Measurements from ENCODE around the gene SLC39A2.
A peak's percentile ranks its signal among the peaks of the same experiment; 100 is the strongest.
"Not testable (repeated sequence)": the region's sequence is repeated elsewhere in the genome, so short reads cannot be mapped to it uniquely, and the experiment has no call there.

Gene SLC39A2

DNA sequence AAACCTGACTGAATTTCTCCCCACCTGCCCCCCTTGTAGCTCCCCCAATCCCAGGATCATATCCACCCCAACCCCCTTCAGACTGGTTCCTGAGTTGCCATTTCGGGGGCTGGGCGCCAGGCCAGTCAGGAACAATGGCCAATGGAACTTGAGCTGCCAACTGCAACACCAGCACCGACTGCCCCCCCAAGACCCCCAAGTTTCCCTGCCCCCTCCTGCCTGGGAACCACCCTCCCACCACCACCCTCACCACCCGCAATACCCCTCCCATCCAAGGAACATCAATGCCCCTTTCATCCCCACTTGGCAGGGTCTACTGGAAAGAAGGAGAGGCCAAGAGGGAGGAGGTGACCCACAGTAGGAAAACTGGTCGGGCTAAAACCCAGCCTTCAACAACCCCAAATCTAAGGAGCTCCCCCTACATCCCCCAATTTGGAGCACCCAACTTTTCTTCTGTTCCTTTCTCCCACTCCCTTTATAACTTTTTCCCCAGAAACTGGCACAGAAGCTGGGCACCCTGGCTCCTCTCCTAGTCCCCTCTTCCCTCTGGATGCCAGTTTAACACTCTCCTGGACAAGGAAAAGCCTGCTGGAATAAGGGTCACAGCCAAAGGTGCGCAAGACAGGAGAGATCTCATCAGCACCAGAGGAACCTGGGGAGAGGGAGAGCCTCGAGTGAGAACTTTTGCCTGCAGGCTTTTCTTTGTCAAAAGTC is 27.3 kb downstream of the SLC39A2 start:
- DNase-seq = no peak

GRCh38 chr14:21026988-21027315 is 27.9 kb downstream of the SLC39A2 start:
- DNase-seq = no peak

DNA sequence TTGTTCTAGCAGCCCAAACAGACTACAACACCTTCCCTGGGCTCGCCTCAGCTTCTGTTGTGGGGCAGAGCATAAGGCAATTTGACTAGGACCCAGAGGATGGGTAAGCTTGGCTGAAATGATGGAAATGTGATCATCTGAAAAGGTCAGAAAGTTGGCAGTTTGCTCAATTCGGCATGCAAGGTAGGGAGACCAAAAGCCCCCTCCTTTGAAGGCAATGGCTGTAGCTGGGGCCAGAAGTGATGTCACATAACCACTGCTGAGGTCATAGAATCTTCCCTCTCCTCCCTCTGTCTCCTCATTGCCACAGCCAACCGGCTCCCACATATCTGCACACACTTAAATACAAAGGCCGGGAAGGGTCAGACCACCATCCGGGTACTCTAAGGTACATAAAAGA is 30.8 kb downstream of the SLC39A2 start, which contains the start of gene TPPP2:
Gene TPPP2 (plus strand): TSS at position 301 of the 400 bp plus-strand sequence. CDS start 365 bp downstream, outside the sequence.
- no peak for DNase-seq

GRCh38 chr14:21030531-21030930 is 31.4 kb downstream of the SLC39A2 start:
- no peak for DNase-seq

GRCh38 chr14:21032326-21033132 is 33.4 kb downstream of the SLC39A2 start:
- no peak for DNase-seq

GRCh38 chr14:21033133-21033698 is 34.1 kb downstream of the SLC39A2 start:
- DNase-seq = no peak

DNA sequence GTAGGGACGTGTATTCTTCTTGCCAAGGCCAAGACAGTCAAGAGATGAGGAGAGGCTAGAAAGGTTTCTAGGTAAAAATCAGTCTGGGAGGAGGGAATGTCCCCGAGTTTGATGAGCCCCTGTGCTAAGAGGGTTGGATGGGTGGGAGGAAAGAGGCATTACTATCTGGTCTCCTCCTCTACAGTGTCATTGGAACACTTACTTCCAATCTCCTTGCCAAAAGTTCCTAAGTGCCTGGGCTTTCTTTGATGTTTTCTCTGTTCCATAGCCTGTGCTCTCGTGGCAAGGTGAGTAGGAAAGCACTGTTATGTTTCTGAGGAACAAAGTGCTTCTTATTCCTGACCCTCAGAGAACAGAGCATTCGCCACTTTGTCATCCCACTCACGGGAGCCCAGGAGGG is 35.6 kb downstream of the SLC39A2 start, which contains the start of gene RNASE13:
Gene RNASE13 (minus strand): TSS at position 101 of the 400 bp plus-strand sequence. CDS start 519 bp downstream, outside the sequence.
- no peak for DNase-seq

GRCh38 chr14:21036751-21037150 is 37.7 kb downstream of the SLC39A2 start:
- DNase-seq = no peak

GRCh38 chr14:21037156-21037555 is 38.1 kb downstream of the SLC39A2 start:
- no peak for DNase-seq

GRCh38 chr14:21038441-21039422 is 39.6 kb downstream of the SLC39A2 start:
- no peak for DNase-seq

GRCh38 chr14:21039585-21040369 is 40.7 kb downstream of the SLC39A2 start:
- peak in 1 of 2 experiments; percentile 10 for DNase-seq

- no peak for DNase-seq
These were observed 41.4 kb downstream of the SLC39A2 start for GRCh38 chr14:21040370-21040925.

- DNase-seq = not testable (repeated sequence)
These were observed 41.8 kb downstream of the SLC39A2 start for GRCh38 chr14:21040941-21041340.

- DNase-seq = no peak
These were observed 42.8 kb downstream of the SLC39A2 start, which contains the start of gene RNASE7 for GRCh38 chr14:21041676-21042433. TSS of gene RNASE7 (plus strand) at chr14:21042362. CDS start at chr14:21042993, 631 bp downstream.

GRCh38 chr14:21042918-21043317 is 43.8 kb downstream of the SLC39A2 start:
- no peak for DNase-seq

DNA sequence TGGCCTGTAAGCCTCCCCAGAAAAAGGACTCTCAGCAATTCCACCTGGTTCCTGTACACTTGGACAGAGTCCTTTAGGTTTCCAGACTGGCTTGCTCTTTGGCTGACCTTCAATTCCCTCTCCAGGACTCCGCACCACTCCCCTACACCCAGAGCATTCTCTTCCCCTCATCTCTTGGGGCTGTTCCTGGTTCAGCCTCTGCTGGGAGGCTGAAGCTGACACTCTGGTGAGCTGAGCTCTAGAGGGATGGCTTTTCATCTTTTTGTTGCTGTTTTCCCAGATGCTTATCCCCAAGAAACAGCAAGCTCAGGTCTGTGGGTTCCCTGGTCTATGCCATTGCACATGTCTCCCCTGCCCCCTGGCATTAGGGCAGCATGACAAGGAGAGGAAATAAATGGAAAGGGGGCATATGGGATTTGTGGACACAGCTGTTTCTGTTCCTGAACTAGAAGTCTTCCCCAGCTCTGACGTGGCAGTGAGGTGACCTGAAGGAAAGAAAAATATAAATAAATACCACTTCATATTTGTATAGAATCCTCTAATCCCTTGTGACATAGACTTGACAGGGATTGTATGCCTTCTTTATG is 44.4 kb downstream of the SLC39A2 start:
- no peak for DNase-seq

- no peak for DNase-seq
These were observed 45.0 kb downstream of the SLC39A2 start for GRCh38 chr14:21043974-21044618.

GRCh38 chr14:21047378-21047781 is 48.3 kb downstream of the SLC39A2 start:
- no peak for DNase-seq

GRCh38 chr14:21048638-21049037 is 49.5 kb downstream of the SLC39A2 start:
- DNase-seq = no peak

Data from activated CD4-positive, alpha-beta T cell treated with anti-CD3 and anti-CD28 coated beads, Interleukin-2, amount 50 U/mL, for 48 hours (primary cell).